SU-DHL-6 (cell line): Measurements from ENCODE around the gene TSPAN13.

ENCODE experiments used
- H2AFZ ChIP-seq: fragments of 200-600 bp; sonication (generic); 2 replicates; pipeline ENCODE4 v1.6.1; 2014; ENCODE audit warnings: low read depth, mild to moderate bottlenecking, moderate library complexity, mixed read lengths, antibody characterized with exemption, low read length; ENCODE audit not compliant: severe bottlenecking
- H3F3A ChIP-seq: fragments of 200-600 bp; shearing (Covaris generic); 2 replicates; pipeline ENCODE4 v1.6.0; 2016; ENCODE audit warnings: antibody characterized with exemption, mild to moderate bottlenecking; ENCODE audit not compliant: insufficient read depth
- H3K27ac ChIP-seq: fragments of 200-600 bp; sonication (generic); 2 replicates; pipeline ENCODE4 v1.5.1; 2016; ENCODE audit warnings: low read depth, mild to moderate bottlenecking, low read length, moderate library complexity, mixed read lengths
- H3K27me3 ChIP-seq: fragments of 200-600 bp; sonication (generic), shearing (Covaris generic); 2 replicates; pipeline ENCODE4 v1.6.0; 2014; ENCODE audit warnings: mild to moderate bottlenecking, low read length
- H3K36me3 ChIP-seq: fragments of 200-600 bp; sonication (generic); 2 replicates; pipeline ENCODE4 v1.6.1; 2014; ENCODE audit warnings: mild to moderate bottlenecking, low read length, mixed read lengths
- H3K4me2 ChIP-seq: fragments of 300-600, 200-600 bp; shearing (Covaris generic), sonication (generic); 2 replicates; pipeline ENCODE4 v1.6.0; 2014; ENCODE audit warnings: low read length, low read depth, mild to moderate bottlenecking; ENCODE audit not compliant: poor library complexity, severe bottlenecking
- H3K4me3 ChIP-seq: fragments of 200-600 bp; sonication (generic); 2 replicates; pipeline ENCODE4 v1.5.1; 2014; ENCODE audit warnings: antibody characterized with exemption, low read length, mild to moderate bottlenecking, mixed read lengths; ENCODE audit not compliant: insufficient read depth, poor library complexity, severe bottlenecking
- H3K79me2 ChIP-seq: fragments of 200-600 bp; sonication (generic); 2 replicates; pipeline ENCODE4 v1.6.1; 2014; ENCODE audit warnings: mild to moderate bottlenecking, low read length, moderate library complexity; ENCODE audit not compliant: insufficient read depth
- H3K9ac ChIP-seq: fragments of 200-600 bp; sonication (generic); 2 replicates; pipeline ENCODE4 v1.7.0; 2014; ENCODE audit warnings: mild to moderate bottlenecking, low read length
- H3K9me2 ChIP-seq: fragments of 200-600 bp; sonication (generic); replicated peaks from 2 replicates; pipeline ENCODE4 v1.6.1; 2014; ENCODE audit warnings: low read length; ENCODE audit not compliant: insufficient read depth
- H3K9me3 ChIP-seq: fragments of 200-600 bp; sonication (generic); 2 replicates; pipeline ENCODE4 v1.6.1; 2014; ENCODE audit warnings: low read length, mixed read lengths; ENCODE audit not compliant: insufficient read depth
- H4K20me1 ChIP-seq: fragments of 200-600 bp; sonication (generic); 2 replicates; pipeline ENCODE4 v1.6.1; 2014; ENCODE audit warnings: low read depth, mild to moderate bottlenecking, antibody characterized with exemption, low read length, moderate library complexity, mixed read lengths
- CTCF ChIP-seq: fragments of 200-600 bp; sonication (generic); IDR thresholded peaks from one replicate; pipeline ENCODE4 v1.5.1; 2017; ENCODE audit warnings: antibody characterized with exemption, mild to moderate bottlenecking, low read length, moderate library complexity; ENCODE audit not compliant: insufficient read depth, poor library complexity, severe bottlenecking
- EZH2phosphoT487 ChIP-seq: fragments of 200-600 bp; sonication (generic), shearing (Covaris generic); conservative IDR thresholded peaks from 2 replicates; pipeline ENCODE4 v1.6.1; 2018; ENCODE audit warnings: mild to moderate bottlenecking, antibody characterized with exemption, low read length, moderate library complexity, mixed read lengths

TSPAN13 gene

GRCh38 chr7:16791905-16792698, 38.5 kb downstream of the TSPAN13 start:
- no peaks in the 10 kb centered on the region for H3K36me3 ChIP-seq

GRCh38 chr7:16794986-16795385, 41.4 kb downstream of the TSPAN13 start:
- Histone ChIP-seq H3K27me3 (no peaks in the 10 kb centered on the region), H3F3A (no peaks in the 10 kb centered on the region), H3K27ac (no peak overlapping the region), H3K9me2 (no peaks in the 10 kb centered on the region), H3K4me2 (no peak overlapping the region), H3K36me3 (no peaks in the 10 kb centered on the region), H4K20me1 (no peaks in the 10 kb centered on the region), H3K9ac (no peak overlapping the region), H2AFZ (no peak overlapping the region), H3K9me3 (no peaks in the 10 kb centered on the region), H3K4me3 (no peak overlapping the region), H3K79me2 (no peaks in the 10 kb centered on the region)
- TF ChIP-seq EZH2phosphoT487 (no peak), CTCF (no peak)

More at GRCh38 chr7:16791905-16792698, 38.5 kb downstream of the TSPAN13 start:
- Histone ChIP-seq H3K27ac (no peak overlapping the region), H3K9ac (no peak overlapping the region), H3K27me3 (no peaks in the 10 kb centered on the region), H2AFZ (no peak overlapping the region), H3K4me3 (no peak overlapping the region), H3K9me3 (no peaks in the 10 kb centered on the region), H3K4me2 (no peak overlapping the region), H3K9me2 (no peaks in the 10 kb centered on the region), H3F3A (no peaks in the 10 kb centered on the region), H4K20me1 (no peaks in the 10 kb centered on the region), H3K79me2 (no peaks in the 10 kb centered on the region)
- no peak for TF ChIP-seq EZH2phosphoT487
- no peak for TF ChIP-seq CTCF

GRCh38 chr7:16795624-16796023, 42.1 kb downstream of the TSPAN13 start:
- no peak for TF ChIP-seq CTCF
- no peak for TF ChIP-seq EZH2phosphoT487
- Histone ChIP-seq H3K9me2 (no peaks in the 10 kb centered on the region), H2AFZ (no peak overlapping the region), H3K79me2 (no peaks in the 10 kb centered on the region), H4K20me1 (no peaks in the 10 kb centered on the region), H3F3A (no peaks in the 10 kb centered on the region), H3K27ac (no peak overlapping the region), H3K27me3 (no peaks in the 10 kb centered on the region), H3K36me3 (no peaks in the 10 kb centered on the region), H3K4me2 (no peak overlapping the region), H3K9ac (no peak overlapping the region), H3K4me3 (no peak overlapping the region), H3K9me3 (no peaks in the 10 kb centered on the region)
